IMR-90 (cell line): ENCODE data around the gene CDC42EP3. TPM values are rescaled to one million over a fixed set of nuclear protein-coding genes. Genes with fewer than 3 reads are reported as not detected.

Experiments used
- ATAC-seq: fragments of 200-7000 bp; cut with Tn5 transposase; 2 replicates; pipeline ENCODE4 v1.9.1; 2020; ENCODE audit warnings: low read depth, mild to moderate bottlenecking, moderate library complexity
- BruUV-seq: library from RNA; stranded (reverse); fragments of 400-500 nt; replicated peaks from 2 replicates; lab custom pipeline; 2021; lab: Mats Ljungman, UMichigan
- CTCF ChIA-PET: fragments of 300-600 bp; formaldehyde crosslinking; extraction: SDS; loops from one replicate; lab custom pipeline; 2021; ENCODE audit warnings: antibody characterized with exemption; lab: Yijun Ruan, JAX
- POLR2A ChIA-PET: fragments of 300-600 bp; sonication (Branson Sonifier 250); formaldehyde crosslinking; loops from one replicate; lab custom pipeline; 2022; ENCODE audit warnings: antibody characterized with exemption; ENCODE audit not compliant: unreplicated experiment; lab: Charles Lee
- DNase-seq: peaks from one replicate; pipeline ENCODE4 v3.0.0; 2013
- H2AFZ ChIP-seq: replicated peaks from 2 replicates; pipeline ENCODE3; 2013; ENCODE audit warnings: low read length, mild to moderate bottlenecking; ENCODE audit not compliant: poor library complexity
- H2AK5ac ChIP-seq: 2 replicates; pipeline ENCODE4 v1.6.1; 2013; ENCODE audit warnings: low read depth, low read length, inconsistent platforms
- H2AK9ac ChIP-seq: replicated peaks from 2 replicates; pipeline ENCODE3; 2013; ENCODE audit warnings: mild to moderate bottlenecking, low read depth, low read length, moderate library complexity; ENCODE audit not compliant: poor library complexity
- H2BK120ac ChIP-seq: 2 replicates; pipeline ENCODE4 v1.6.1; 2013; ENCODE audit warnings: low read depth, low read length, inconsistent platforms
- H2BK15ac ChIP-seq: 3 replicates; pipeline ENCODE4 v1.6.1; 2013; ENCODE audit warnings: low read depth, low read length, inconsistent platforms
- H2BK20ac ChIP-seq: 2 replicates; pipeline ENCODE4 v1.6.1; 2013; ENCODE audit warnings: low read depth, mild to moderate bottlenecking, inconsistent platforms, low read length, moderate library complexity
- H2BK5ac ChIP-seq: 2 replicates; pipeline ENCODE4 v1.6.1; 2013; ENCODE audit warnings: mild to moderate bottlenecking, low read depth, low read length, inconsistent platforms; ENCODE audit not compliant: poor library complexity, severe bottlenecking
- H3K14ac ChIP-seq: replicated peaks from 2 replicates; pipeline ENCODE4 v1.6.1; 2013; ENCODE audit warnings: low read depth, low read length, inconsistent platforms
- H3K18ac ChIP-seq: 2 replicates; pipeline ENCODE4 v1.6.1; 2013; ENCODE audit warnings: low read depth, low read length, control low read depth
- H3K23ac ChIP-seq: 2 replicates; pipeline ENCODE4 v1.6.1; 2013; ENCODE audit warnings: low read depth, low read length, inconsistent platforms
- H3K27ac ChIP-seq: 2 replicates; pipeline ENCODE4 v1.5.1; 2013; ENCODE audit warnings: mild to moderate bottlenecking, control low read depth, low read length; ENCODE audit not compliant: insufficient read depth
- H3K27me3 ChIP-seq: 2 replicates; pipeline ENCODE4 v1.6.1; 2013; ENCODE audit warnings: low read length; ENCODE audit not compliant: control insufficient read depth, insufficient read depth
- H3K36me3 ChIP-seq: 2 replicates; pipeline ENCODE4 v1.6.1; 2013; ENCODE audit warnings: low read length, mixed read lengths; ENCODE audit not compliant: control insufficient read depth, insufficient read depth
- H3K4ac ChIP-seq: 2 replicates; pipeline ENCODE4 v1.6.1; 2013; ENCODE audit warnings: low read depth, low read length, inconsistent platforms
- H3K4me1 ChIP-seq: 2 replicates; pipeline ENCODE4 v1.6.1; 2013; ENCODE audit warnings: low read length, mixed read lengths; ENCODE audit not compliant: control insufficient read depth, insufficient read depth
- H3K4me2 ChIP-seq: 2 replicates; pipeline ENCODE4 v1.6.1; 2013; ENCODE audit warnings: low read depth, mild to moderate bottlenecking, control low read depth, low read length, moderate library complexity
- H3K4me3 ChIP-seq: 2 replicates; pipeline ENCODE4 v1.5.1; 2013; ENCODE audit warnings: low read depth, mild to moderate bottlenecking, control low read depth, low read length, moderate library complexity; ENCODE audit not compliant: insufficient read depth
- H3K56ac ChIP-seq: 2 replicates; pipeline ENCODE4 v1.6.1; 2013; ENCODE audit warnings: low read length, inconsistent platforms; ENCODE audit not compliant: insufficient read depth; ENCODE audit errors: extremely low read depth
- H3K79me1 ChIP-seq, 2 experiments: 2 replicates each; pipeline ENCODE4 v1.6.1; 2013; ENCODE audit warnings: low read length in 2 of 2, inconsistent platforms in 1 of 2, low read depth in 1 of 2
- H3K9ac ChIP-seq: 2 replicates; pipeline ENCODE4 v1.6.1; 2013; ENCODE audit warnings: low read depth, low read length, control low read depth
- H3K9me1 ChIP-seq: 2 replicates; pipeline ENCODE4 v1.6.1; 2013; ENCODE audit warnings: low read length, inconsistent platforms; ENCODE audit not compliant: insufficient read depth
- H3K9me3 ChIP-seq: 2 replicates; pipeline ENCODE4 v1.6.1; 2013; ENCODE audit warnings: low read length; ENCODE audit not compliant: control insufficient read depth, insufficient read depth
- H4K20me1 ChIP-seq: 2 replicates; pipeline ENCODE4 v1.6.1; 2013; ENCODE audit warnings: low read length, inconsistent platforms; ENCODE audit not compliant: insufficient read depth
- H4K5ac ChIP-seq: 2 replicates; pipeline ENCODE4 v1.6.1; 2013; ENCODE audit warnings: mild to moderate bottlenecking, low read depth, low read length, control low read depth
- H4K8ac ChIP-seq, 2 experiments: 2 replicates each; pipeline ENCODE4 v1.6.1; 2013; ENCODE audit warnings: low read depth in 2 of 2, low read length in 2 of 2, control low read depth in 1 of 2, inconsistent platforms in 1 of 2
- H4K91ac ChIP-seq: 2 replicates; pipeline ENCODE4 v1.6.1; 2013; ENCODE audit warnings: low read depth, low read length, inconsistent platforms; ENCODE audit not compliant: insufficient read depth
- CEBPB ChIP-seq: IDR thresholded peaks from 2 replicates; pipeline ENCODE4 v1.6.1; 2012; ENCODE audit warnings: low read depth, low read length, improper control_type of control experiment
- ELK1 ChIP-seq: fragments of 150-350 bp; IDR thresholded peaks from 2 replicates; pipeline ENCODE4 v1.6.1; 2016; ENCODE audit warnings: low read depth, mild to moderate bottlenecking, low read length, moderate library complexity, borderline replicate concordance
- MAFK ChIP-seq: IDR thresholded peaks from 2 replicates; pipeline ENCODE4 v1.6.1; 2012; ENCODE audit warnings: low read depth, low read length, improper control_type of control experiment
- MAZ ChIP-seq: IDR thresholded peaks from 2 replicates; pipeline ENCODE4 v1.6.1; 2012; ENCODE audit warnings: low read depth, mild to moderate bottlenecking, low read length, improper control_type of control experiment, moderate library complexity, borderline replicate concordance
- MXI1 ChIP-seq: IDR thresholded peaks from 2 replicates; pipeline ENCODE4 v1.6.1; 2012; ENCODE audit warnings: low read depth, mild to moderate bottlenecking, low read length, moderate library complexity, borderline replicate concordance
- POLR2A ChIP-seq: IDR thresholded peaks from 2 replicates; pipeline ENCODE4 v1.6.1; 2012; ENCODE audit warnings: mild to moderate bottlenecking, low read depth, low read length
- RCOR1 ChIP-seq: IDR thresholded peaks from 2 replicates; pipeline ENCODE4 v1.6.1; 2012; ENCODE audit warnings: mild to moderate bottlenecking, low read length, improper control_type of control experiment; ENCODE audit not compliant: insufficient replicate concordance
- SMC3 ChIP-seq: fragments of 150-350 bp; IDR thresholded peaks from 2 replicates; pipeline ENCODE4 v1.6.1; 2016; ENCODE audit warnings: low read depth, mild to moderate bottlenecking, antibody characterized with exemption, low read length, moderate library complexity
- WGBS, 2 experiments: methylation state at CpG; one replicate each; pipeline versions ENCODE4 v1.1.5 to v1.1.7; 2013; ENCODE audit warnings: missing lambda C conversion rate in 2 of 2; ENCODE audit not compliant: insufficient read length in 1 of 2; ENCODE audit errors: extremely low coverage in 2 of 2; 5-methylcytosine and 5-hydroxymethylcytosine counted together
- dilution Hi-C: fragments of 300-500 bp; cut with HindIII; formaldehyde crosslinking; loops from one replicate; pipeline ENCODE4 v1.14.3; 2018; ENCODE audit warnings: low sequenced_read_pairs; ENCODE audit not compliant: unreplicated experiment
- in situ Hi-C: fragments of 300-500 bp; cut with MboI; formaldehyde crosslinking; loops from 3 replicates; pipeline ENCODE4 v1.14.3; 2019; ENCODE audit warnings: low sequenced_read_pairs, inconsistent platforms, mixed read lengths
- intact Hi-C: fragments of 100-400 bp; cut with micrococcal nuclease; formaldehyde crosslinking; loops from 2 replicates; pipeline ENCODE4 v1.10.0; 2022
- polyA plus RNA-seq, 3 experiments: library from polyadenylated mRNA; depleted of rRNA; stranded (reverse); fragments of >200 nt; gene quantifications; 2 replicates each; pipeline ENCODE4 v1.2.3, GENCODE V29; 2012; ENCODE audit warnings: low replicate concordance in 1 of 3
- total RNA-seq: library from RNA; depleted of rRNA; stranded (reverse); fragments of >200 nt; gene quantifications from 2 replicates; pipeline ENCODE4 v1.2.3, GENCODE V29; 2012
- TF ChIP-seq, protein P1 (sequence below): fragments of 150-350 bp; IDR thresholded peaks from 2 replicates; pipeline ENCODE4 v1.6.1; 2017; ENCODE audit warnings: mild to moderate bottlenecking, antibody characterized with exemption, low read length, low read depth
- TF ChIP-seq, protein P2 (sequence below): conservative IDR thresholded peaks from 2 replicates; pipeline ENCODE4 v1.5.1; 2012; ENCODE audit warnings: mild to moderate bottlenecking, low read depth, low read length, improper control_type of control experiment

The CDC42EP3 gene
- total and polyA plus RNA-seq, 2 of the 4 experiments (the other 2 are of a cell fraction): 167 to 193 TPM

- no peak overlapping the region for H3K9ac ChIP-seq
- ChIA-PET CTCF (no interaction called here), POLR2A (interaction anchor here (0.6 kb wide), 1 partner anchor 16 kb away, joined by 3 read pairs; no protein-coding TSS in a partner anchor)
- H3K9me3 ChIP-seq: no peaks in the 10 kb centered on the region
- ATAC-seq (no peak), DNase-seq (no peak)
- 100% methylated on average over 1 of the region's 3 CpGs; no CpG with 5 or more reads in 1 of the 2 experiments for WGBS, 2 experiments
- dilution Hi-C loops: no loop called here
- no peak overlapping the region for H3K27ac ChIP-seq
- no peak overlapping the region for H2BK5ac ChIP-seq
- H3K4ac ChIP-seq: peak overlapping the region; percentile 77
- H3K56ac ChIP-seq: no peak overlapping the region
- H4K20me1 ChIP-seq: no peaks in the 10 kb centered on the region
- H4K91ac ChIP-seq: peak overlapping the region; percentile 40; the same call in 1 of the 2 replicates
- H3K4me2 ChIP-seq: no peak overlapping the region
- peaks cover 6 to 7% of the 10 kb centered on the region in 2 experiments; a peak in 3 of 4 replicates for H3K79me1 ChIP-seq
- no peak overlapping the region for H3K23ac ChIP-seq
- H3K4me1 ChIP-seq: peaks cover 7% of the 10 kb centered on the region
- H2BK20ac ChIP-seq: peak overlapping the region; percentile 88
- H4K5ac ChIP-seq: peak overlapping the region; percentile 39; the same call in 1 of the 2 replicates
- H2AFZ ChIP-seq: no peak overlapping the region
- no peak overlapping the region for H2AK9ac ChIP-seq
- peak overlapping the region; percentile 94 for H2BK15ac ChIP-seq
- H4K8ac ChIP-seq: no peak overlapping the region; a peak in 2 of 4 replicates
- peak overlapping the region; percentile 63; the same call in 1 of the 2 replicates for H2BK120ac ChIP-seq
- peaks cover 4% of the 10 kb centered on the region for H3K9me1 ChIP-seq
- no peaks in the 10 kb centered on the region for H3K27me3 ChIP-seq
- peak overlapping the region; percentile 64; the same call in 1 of the 2 replicates for H3K14ac ChIP-seq
- TF ChIP-seq POLR2A (no peak), RCOR1 (no peak), SMC3 (no peak), MXI1 (no peak), MAZ (no peak), ELK1 (no peak), CEBPB (no peak), MAFK (no peak)
- TF ChIP-seq, protein P1, sequence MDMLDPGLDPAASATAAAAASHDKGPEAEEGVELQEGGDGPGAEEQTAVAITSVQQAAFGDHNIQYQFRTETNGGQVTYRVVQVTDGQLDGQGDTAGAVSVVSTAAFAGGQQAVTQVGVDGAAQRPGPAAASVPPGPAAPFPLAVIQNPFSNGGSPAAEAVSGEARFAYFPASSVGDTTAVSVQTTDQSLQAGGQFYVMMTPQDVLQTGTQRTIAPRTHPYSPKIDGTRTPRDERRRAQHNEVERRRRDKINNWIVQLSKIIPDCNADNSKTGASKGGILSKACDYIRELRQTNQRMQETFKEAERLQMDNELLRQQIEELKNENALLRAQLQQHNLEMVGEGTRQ: no peak
- TF ChIP-seq, protein P2, sequence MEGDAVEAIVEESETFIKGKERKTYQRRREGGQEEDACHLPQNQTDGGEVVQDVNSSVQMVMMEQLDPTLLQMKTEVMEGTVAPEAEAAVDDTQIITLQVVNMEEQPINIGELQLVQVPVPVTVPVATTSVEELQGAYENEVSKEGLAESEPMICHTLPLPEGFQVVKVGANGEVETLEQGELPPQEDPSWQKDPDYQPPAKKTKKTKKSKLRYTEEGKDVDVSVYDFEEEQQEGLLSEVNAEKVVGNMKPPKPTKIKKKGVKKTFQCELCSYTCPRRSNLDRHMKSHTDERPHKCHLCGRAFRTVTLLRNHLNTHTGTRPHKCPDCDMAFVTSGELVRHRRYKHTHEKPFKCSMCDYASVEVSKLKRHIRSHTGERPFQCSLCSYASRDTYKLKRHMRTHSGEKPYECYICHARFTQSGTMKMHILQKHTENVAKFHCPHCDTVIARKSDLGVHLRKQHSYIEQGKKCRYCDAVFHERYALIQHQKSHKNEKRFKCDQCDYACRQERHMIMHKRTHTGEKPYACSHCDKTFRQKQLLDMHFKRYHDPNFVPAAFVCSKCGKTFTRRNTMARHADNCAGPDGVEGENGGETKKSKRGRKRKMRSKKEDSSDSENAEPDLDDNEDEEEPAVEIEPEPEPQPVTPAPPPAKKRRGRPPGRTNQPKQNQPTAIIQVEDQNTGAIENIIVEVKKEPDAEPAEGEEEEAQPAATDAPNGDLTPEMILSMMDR: no peak
- peak overlapping the region; percentile 63 for H2AK5ac ChIP-seq
- H3K36me3 ChIP-seq: no peaks in the 10 kb centered on the region
- H3K18ac ChIP-seq: 0 out of 2 replicates have a peak overlapping the region, but pooled peaks have one; percentile 24
- H3K4me3 ChIP-seq: no peak overlapping the region
- in situ Hi-C loops: no loop called here
- intact Hi-C loops: no loop called here
- BruUV-seq: no TSS peak
Measured at GRCh38 chr2:37683241-37683640, 11.8 kb upstream of the CDC42EP3 start.
